ENCODE data around the gene PAX7.

DNA sequence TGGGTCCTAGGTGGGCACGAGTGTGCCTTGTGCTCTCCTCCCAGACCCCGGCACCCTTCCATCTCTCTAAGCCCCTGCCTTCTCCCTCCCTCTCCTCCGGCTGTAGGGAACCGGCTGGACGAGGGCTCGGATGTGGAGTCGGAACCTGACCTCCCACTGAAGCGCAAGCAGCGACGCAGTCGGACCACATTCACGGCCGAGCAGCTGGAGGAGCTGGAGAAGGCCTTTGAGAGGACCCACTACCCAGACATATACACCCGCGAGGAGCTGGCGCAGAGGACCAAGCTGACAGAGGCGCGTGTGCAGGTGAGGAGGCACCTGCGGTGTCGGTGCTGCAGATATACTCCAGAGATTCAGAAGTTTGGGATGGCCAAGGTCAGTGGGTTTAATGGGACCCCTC, 61.0 kb downstream of the PAX7 start:
- TF ChIP-seq CTCF (IDR thresholded peaks at IDR 0.05; ENCODE audit: insufficient read depth, low read length, poor library complexity, severe bottlenecking): no peak
- no peak for TF ChIP-seq EZH2phosphoT487 (conservative IDR thresholded peaks at IDR 0.05; ENCODE audit: low read length)
